Suprapubic skin (tissue), 4 donors: Measurements from ENCODE around the gene GRAMD4. TPM values are rescaled to one million over a fixed set of nuclear protein-coding genes. Genes with fewer than 3 reads are reported as not detected.

Experiments used
- DNase-seq, 2 donors: peaks; one replicate each; pipeline ENCODE4 v3.0.0-alpha.2; 2019; ENCODE audit warnings: low spot score in 2 of 2
- H3K27ac ChIP-seq: fragments of 200-600 bp; sonication (generic); one replicate; pipeline ENCODE4 v1.5.1; 2019
- H3K27me3 ChIP-seq: fragments of 200-600 bp; sonication (generic); one replicate; pipeline ENCODE4 v1.5.1; 2019
- H3K36me3 ChIP-seq: fragments of 200-600 bp; sonication (generic); one replicate; pipeline ENCODE4 v1.5.1; 2019
- H3K4me1 ChIP-seq: fragments of 200-600 bp; sonication (generic); one replicate; pipeline ENCODE4 v1.5.1; 2019
- H3K4me3 ChIP-seq: fragments of 200-600 bp; sonication (generic); one replicate; pipeline ENCODE4 v1.5.1; 2019; ENCODE audit warnings: mild to moderate bottlenecking
- H3K9me3 ChIP-seq: fragments of 200-600 bp; sonication (generic); one replicate; pipeline ENCODE4 v1.5.1; 2019
- EP300 ChIP-seq: sonication (generic); formaldehyde crosslinking; IDR thresholded peaks from one replicate; pipeline ENCODE4 v1.6.1; 2017; ENCODE audit warnings: antibody characterized with exemption
- POLR2A ChIP-seq, 2 donors: fragments of 450-650 bp; IDR thresholded peaks; one replicate each; pipeline ENCODE4 v1.6.1; 2017; ENCODE audit warnings: antibody characterized with exemption in 2 of 2, mild to moderate bottlenecking in 2 of 2, moderate library complexity in 2 of 2
- POLR2AphosphoS5 ChIP-seq, 3 donors: sonication (generic); formaldehyde crosslinking; IDR thresholded peaks; one replicate each; pipeline ENCODE4 v1.6.1; 2017; ENCODE audit warnings: antibody characterized with exemption in 3 of 3
- WGBS: methylation state at CpG from one replicate; pipeline ENCODE4 v1.1.5; 2018; 5-methylcytosine and 5-hydroxymethylcytosine counted together
- total RNA-seq, 4 donors: library from RNA; depleted of rRNA; stranded (reverse); fragments of >200 nt; gene quantifications; one replicate each; pipeline ENCODE4 v1.1.0, GENCODE V29; 2016
- TF ChIP-seq, protein P1 (sequence below), 2 donors: fragments of 200-600 bp in 1 of 2; fragments of 450-650 bp in 1 of 2; sonication (generic) in 1 of 2; IDR thresholded peaks; one replicate each; pipeline ENCODE4 v1.5.1; 2016 to 2019; ENCODE audit warnings: antibody characterized with exemption in 2 of 2, mild to moderate bottlenecking in 1 of 2, moderate library complexity in 1 of 2

The GRAMD4 gene
- total RNA-seq, 4 donors from 2014 or later: 64.1 to 230 (median 164) TPM

DNA sequence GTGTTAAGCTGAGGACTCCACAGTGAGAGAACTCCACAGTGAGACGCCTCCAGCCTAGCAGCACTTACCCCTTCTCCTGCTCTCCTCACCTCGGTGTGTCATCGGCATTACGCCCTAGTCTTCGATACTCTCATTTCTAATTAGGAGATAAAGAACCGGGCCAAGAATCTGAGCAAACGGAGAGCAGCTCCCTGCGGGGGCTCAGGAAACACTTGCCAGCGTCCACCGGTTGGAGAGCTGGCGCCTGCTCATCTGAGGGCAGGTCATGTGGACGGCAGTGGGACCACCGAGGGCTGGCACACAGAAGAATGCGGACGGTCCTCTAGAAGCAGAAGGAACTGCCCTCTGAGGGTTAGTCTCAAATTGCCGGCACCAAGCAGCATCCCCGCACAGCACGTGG is 104.9 kb downstream of the GRAMD4 start:
- Histone ChIP-seq H3K9me3 (no peaks in the 10 kb centered on the region), H3K27me3 (no peaks in the 10 kb centered on the region), H3K4me3 (no peak overlapping the region), H3K27ac (no peak overlapping the region), H3K36me3 (peaks cover 7% of the 10 kb centered on the region), H3K4me1 (peaks cover 33% of the 10 kb centered on the region)
- TF ChIP-seq POLR2AphosphoS5 (IDR thresholded peaks at IDR 0.05) (no peak), EP300 (no peak), POLR2A (IDR thresholded peaks at IDR 0.05) (no peak)
- TF ChIP-seq, protein P1, sequence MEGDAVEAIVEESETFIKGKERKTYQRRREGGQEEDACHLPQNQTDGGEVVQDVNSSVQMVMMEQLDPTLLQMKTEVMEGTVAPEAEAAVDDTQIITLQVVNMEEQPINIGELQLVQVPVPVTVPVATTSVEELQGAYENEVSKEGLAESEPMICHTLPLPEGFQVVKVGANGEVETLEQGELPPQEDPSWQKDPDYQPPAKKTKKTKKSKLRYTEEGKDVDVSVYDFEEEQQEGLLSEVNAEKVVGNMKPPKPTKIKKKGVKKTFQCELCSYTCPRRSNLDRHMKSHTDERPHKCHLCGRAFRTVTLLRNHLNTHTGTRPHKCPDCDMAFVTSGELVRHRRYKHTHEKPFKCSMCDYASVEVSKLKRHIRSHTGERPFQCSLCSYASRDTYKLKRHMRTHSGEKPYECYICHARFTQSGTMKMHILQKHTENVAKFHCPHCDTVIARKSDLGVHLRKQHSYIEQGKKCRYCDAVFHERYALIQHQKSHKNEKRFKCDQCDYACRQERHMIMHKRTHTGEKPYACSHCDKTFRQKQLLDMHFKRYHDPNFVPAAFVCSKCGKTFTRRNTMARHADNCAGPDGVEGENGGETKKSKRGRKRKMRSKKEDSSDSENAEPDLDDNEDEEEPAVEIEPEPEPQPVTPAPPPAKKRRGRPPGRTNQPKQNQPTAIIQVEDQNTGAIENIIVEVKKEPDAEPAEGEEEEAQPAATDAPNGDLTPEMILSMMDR (IDR thresholded peaks at IDR 0.05): no peak
- WGBS: 85% methylated on average over 18 of the region's 18 CpGs
- no peak for DNase-seq

DNA sequence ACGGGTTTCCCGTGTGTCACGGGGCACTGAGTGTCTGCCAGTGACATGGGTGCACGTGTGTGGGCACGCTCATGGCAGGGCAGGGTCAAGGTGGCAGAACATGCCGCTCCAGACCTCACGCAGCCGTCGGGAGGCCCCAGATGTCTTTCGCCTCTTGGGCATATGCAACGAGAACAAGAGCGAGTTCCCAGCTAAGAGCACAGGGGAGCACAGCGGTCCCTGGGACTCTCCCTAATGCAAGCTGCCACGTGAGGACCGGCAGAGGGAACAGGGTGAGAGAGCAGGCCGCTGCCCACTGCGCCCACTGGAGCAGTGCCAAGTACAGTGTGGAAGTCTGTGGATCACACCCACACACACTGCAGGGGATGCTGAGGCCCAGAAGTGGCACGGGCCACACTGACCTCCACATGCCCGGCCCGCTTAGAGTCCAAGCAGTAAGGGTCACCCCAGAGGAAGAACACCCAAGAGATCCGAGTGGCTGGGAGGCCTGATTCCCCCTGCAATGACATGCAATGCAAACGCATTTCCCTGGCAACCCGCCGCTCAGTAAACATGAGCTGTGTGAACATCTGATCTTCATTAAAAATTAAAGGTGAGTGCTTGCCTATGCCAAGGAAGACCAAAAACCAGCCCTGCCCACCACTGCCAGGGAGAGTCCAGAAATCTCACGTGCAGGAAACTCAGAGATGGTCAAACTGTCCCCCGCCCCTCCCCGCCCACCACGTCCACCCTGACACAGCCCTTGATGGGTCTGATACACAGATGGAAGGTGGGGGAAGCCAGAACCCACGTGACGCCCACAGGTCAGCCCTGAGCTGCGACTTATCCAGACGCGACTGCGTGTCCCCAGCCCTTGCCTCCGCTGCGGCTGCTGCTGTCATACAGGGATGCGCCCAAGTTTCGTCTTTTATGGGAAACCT is 106.1 kb downstream of the GRAMD4 start:
- no peak for DNase-seq
- no peak for TF ChIP-seq POLR2A (IDR thresholded peaks at IDR 0.05)
- TF ChIP-seq EP300: no peak
- TF ChIP-seq POLR2AphosphoS5 (IDR thresholded peaks at IDR 0.05): no peak
- TF ChIP-seq, protein P1 (IDR thresholded peaks at IDR 0.05): no peak
- Histone ChIP-seq H3K4me3 (no peak overlapping the region), H3K27ac (no peak overlapping the region), H3K4me1 (peaks cover 40% of the 10 kb centered on the region), H3K27me3 (no peaks in the 10 kb centered on the region), H3K9me3 (no peaks in the 10 kb centered on the region), H3K36me3 (peaks cover 3% of the 10 kb centered on the region)
- WGBS: 79% methylated on average over 18 of the region's 38 CpGs

DNA sequence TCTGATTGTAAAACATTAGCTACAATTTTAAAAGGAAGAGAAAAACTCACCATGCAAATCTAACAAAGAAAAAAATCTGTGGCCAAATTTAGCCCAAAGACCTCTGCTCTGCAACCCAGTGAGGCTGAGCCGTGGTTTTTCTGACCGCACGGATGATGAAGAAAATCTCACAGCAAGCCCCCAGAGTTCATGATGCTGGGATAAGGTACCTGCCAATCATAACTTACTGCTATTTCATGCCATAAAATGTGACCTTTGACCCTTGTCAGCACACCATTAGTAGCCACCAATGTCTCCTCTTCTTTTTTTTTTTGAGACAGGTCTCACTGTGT is 106.8 kb downstream of the GRAMD4 start:
- no peak for DNase-seq
- Histone ChIP-seq H3K27ac (no peak overlapping the region), H3K4me3 (no peak overlapping the region), H3K9me3 (no peaks in the 10 kb centered on the region), H3K4me1 (peaks cover 41% of the 10 kb centered on the region), H3K36me3 (peaks cover 7% of the 10 kb centered on the region), H3K27me3 (no peaks in the 10 kb centered on the region)
- TF ChIP-seq, protein P1 (IDR thresholded peaks at IDR 0.05): no peak
- TF ChIP-seq POLR2AphosphoS5 (IDR thresholded peaks at IDR 0.05) (no peak), POLR2A (IDR thresholded peaks at IDR 0.05) (no peak), EP300 (no peak)
- WGBS: 99% methylated on average over 3 of the region's 3 CpGs

DNA sequence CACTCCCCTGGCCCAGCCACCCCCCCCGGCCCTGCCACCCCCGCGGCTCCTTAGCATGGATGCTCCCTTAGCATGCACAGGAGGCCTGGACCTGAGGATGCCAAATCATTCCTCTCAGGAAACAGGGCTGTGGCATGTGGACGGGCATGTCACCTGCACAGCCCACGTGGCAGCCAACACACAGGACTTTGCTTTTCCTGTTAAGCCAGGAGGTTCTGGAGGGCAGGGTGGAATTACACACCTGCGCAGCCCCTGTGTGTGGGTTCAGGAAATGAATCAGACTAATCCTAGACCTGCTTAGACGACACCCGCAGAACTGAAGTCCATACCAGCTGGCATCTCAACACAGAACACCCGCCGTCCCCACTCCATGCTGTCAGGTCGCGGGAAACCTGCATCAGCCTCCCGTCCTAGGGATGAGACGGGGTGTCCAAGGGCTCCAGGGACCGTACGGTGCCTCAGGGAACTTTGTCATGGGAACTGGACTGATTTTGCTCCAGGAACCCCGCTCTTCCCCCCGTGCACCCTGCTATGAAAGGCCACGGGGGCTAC is 107.7 kb downstream of the GRAMD4 start:
- no peak for DNase-seq
- peaks cover 40% of the 10 kb centered on the region for H3K4me1 ChIP-seq
- no peak overlapping the region for H3K4me3 ChIP-seq
- no peaks in the 10 kb centered on the region for H3K9me3 ChIP-seq
- no peak overlapping the region for H3K27ac ChIP-seq
- 81% methylated on average over 6 of the region's 19 CpGs for WGBS
- TF ChIP-seq, protein P1 (IDR thresholded peaks at IDR 0.05): no peak
- TF ChIP-seq POLR2A (IDR thresholded peaks at IDR 0.05): no peak
- no peak for TF ChIP-seq EP300
- TF ChIP-seq POLR2AphosphoS5 (IDR thresholded peaks at IDR 0.05): no peak
- no peaks in the 10 kb centered on the region for H3K27me3 ChIP-seq
- peaks cover 8% of the 10 kb centered on the region for H3K36me3 ChIP-seq

DNA sequence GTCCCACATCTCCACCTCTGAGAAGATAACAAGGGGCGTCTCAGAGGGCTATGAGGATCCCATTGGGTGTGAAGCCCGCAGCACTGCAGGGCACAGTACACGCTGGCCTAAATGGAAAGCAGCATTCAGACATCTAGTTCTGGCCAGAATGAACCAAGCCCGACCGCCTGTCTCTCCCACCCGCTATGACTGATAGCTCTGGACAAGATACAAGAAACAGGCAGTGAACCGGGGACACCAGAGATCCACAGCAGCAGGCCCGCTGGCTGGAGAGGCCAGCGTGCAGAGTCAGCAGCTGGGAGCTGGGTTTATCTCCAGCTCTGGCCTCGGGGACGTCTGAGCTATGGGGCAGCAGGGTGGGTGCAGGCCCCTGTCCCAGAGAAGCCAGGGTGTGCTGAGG is 108.3 kb downstream of the GRAMD4 start:
- Histone ChIP-seq H3K4me1 (peaks cover 40% of the 10 kb centered on the region), H3K4me3 (no peak overlapping the region), H3K36me3 (peaks cover 8% of the 10 kb centered on the region), H3K27ac (no peak overlapping the region), H3K27me3 (no peaks in the 10 kb centered on the region), H3K9me3 (no peaks in the 10 kb centered on the region)
- DNase-seq: no peak
- TF ChIP-seq POLR2A (IDR thresholded peaks at IDR 0.05) (no peak), EP300 (no peak), POLR2AphosphoS5 (IDR thresholded peaks at IDR 0.05) (no peak)
- TF ChIP-seq, protein P1 (IDR thresholded peaks at IDR 0.05): no peak
- WGBS: 85% methylated on average over 8 of the region's 11 CpGs
